Endodermal cell (in vitro differentiated cells): Measurements from ENCODE around the gene CNTFR. TPM values are rescaled to one million over a fixed set of nuclear protein-coding genes. Genes with fewer than 3 reads are reported as not detected.

Experiments
- DNase-seq: peaks from one replicate; pipeline ENCODE4 v3.0.0-alpha.2; 2017
- H3K27ac ChIP-seq: 2 replicates; pipeline ENCODE4 v1.5.1; 2013; ENCODE audit warnings: mild to moderate bottlenecking, low read depth, low read length, moderate library complexity
- H3K27me3 ChIP-seq: 2 replicates; pipeline ENCODE4 v1.6.1; 2013; ENCODE audit warnings: mild to moderate bottlenecking, low read length, moderate library complexity; ENCODE audit not compliant: insufficient read depth, control insufficient read depth, poor library complexity, severe bottlenecking
- H3K36me3 ChIP-seq: 2 replicates; pipeline ENCODE4 v1.7.0; 2013; ENCODE audit warnings: mild to moderate bottlenecking, low read length, moderate library complexity; ENCODE audit not compliant: control insufficient read depth, insufficient read depth
- H3K4me1 ChIP-seq: one replicate; pipeline ENCODE4 v1.7.0; 2013; ENCODE audit warnings: low read length; ENCODE audit not compliant: control insufficient read depth, insufficient read depth
- H3K4me3 ChIP-seq: 2 replicates; pipeline ENCODE4 v1.5.1; 2013; ENCODE audit warnings: mild to moderate bottlenecking, low read length, moderate library complexity
- H3K9ac ChIP-seq: 2 replicates; pipeline ENCODE4 v1.6.1; 2013; ENCODE audit warnings: mild to moderate bottlenecking, low read length, moderate library complexity; ENCODE audit not compliant: poor library complexity, severe bottlenecking; ENCODE audit errors: extremely low read depth
- H3K9me3 ChIP-seq: 2 replicates; pipeline ENCODE4 v1.6.1; 2013; ENCODE audit warnings: mild to moderate bottlenecking, low read length, moderate library complexity; ENCODE audit not compliant: control insufficient read depth
- H3K27ac Mint-ChIP-seq: 2 replicates; pipeline ENCODE4 v1.8.0; 2020; ENCODE audit warnings: mixed read lengths
- H3K27me3 Mint-ChIP-seq: 2 replicates; pipeline ENCODE4 v1.8.0; 2021; ENCODE audit warnings: mild to moderate bottlenecking, mixed read lengths; ENCODE audit not compliant: insufficient read depth
- H3K36me3 Mint-ChIP-seq: 2 replicates; pipeline ENCODE4 v1.8.0; 2020; ENCODE audit warnings: low read depth, mixed read lengths
- H3K4me1 Mint-ChIP-seq: 2 replicates; pipeline ENCODE4 v1.8.0; 2020; ENCODE audit warnings: mixed read lengths
- H3K4me3 Mint-ChIP-seq: 2 replicates; pipeline ENCODE4 v1.8.0; 2020; ENCODE audit warnings: mild to moderate bottlenecking, moderate library complexity, mixed read lengths
- H3K9me3 Mint-ChIP-seq: 2 replicates; pipeline ENCODE4 v1.8.0; 2020; ENCODE audit warnings: mild to moderate bottlenecking, mixed read lengths
- CTCF ChIP-seq: fragments of 200-600 bp; sonication (generic); conservative IDR thresholded peaks from 2 replicates; pipeline ENCODE4 v1.5.0; 2021; ENCODE audit warnings: antibody characterized with exemption, mild to moderate bottlenecking
- WGBS, 2 experiments: methylation state at CpG; one replicate each; pipeline versions ENCODE4 v1.1.5 to v1.1.7; 2013; ENCODE audit warnings: missing lambda C conversion rate in 2 of 2, mixed read lengths in 1 of 2; ENCODE audit not compliant: insufficient coverage in 1 of 2, insufficient read length in 1 of 2; 5-methylcytosine and 5-hydroxymethylcytosine counted together
- total RNA-seq, 2 donors: library from RNA; stranded (reverse); fragmentation: NEBNext Ultra II Directional in 1 of 2; extraction: Animal tissue kit (Norgen Biotek cat#: 25700) in 1 of 2; gene quantifications; 2 replicates in 1 of 2; 3 replicates in 1 of 2; pipeline ENCODE4 v1.2.1, GENCODE V29; 2021

The CNTFR gene
- total RNA-seq, 2 donors from 2014 or later, result 0.53 to 1.6 TPM

GRCh38 chr9:34581318-34581717 lies 8.2 kb downstream of the CNTFR start:
- Mint-ChIP-seq H3K4me1 (peaks cover 29% of the 10 kb centered on the region), H3K4me3 (no peak overlapping the region), H3K9me3 (no peaks in the 10 kb centered on the region), H3K36me3 (no peaks in the 10 kb centered on the region), H3K27ac (no peak overlapping the region), H3K27me3 (peaks cover 97% of the 10 kb centered on the region)
- DNase-seq, result no peak
- Histone ChIP-seq H3K4me1 (peaks cover 8% of the 10 kb centered on the region), H3K27me3 (peaks cover 72% of the 10 kb centered on the region), H3K9me3 (no peaks in the 10 kb centered on the region), H3K36me3 (no peaks in the 10 kb centered on the region), H3K9ac (no peak overlapping the region), H3K4me3 (no peak overlapping the region), H3K27ac (peak overlapping the region; percentile 99)
- 86% methylated on average over 3 of the region's 3 CpGs; no CpG with 5 or more reads in 1 of the 2 experiments for WGBS, 2 experiments
- no peak for TF ChIP-seq CTCF

- Mint-ChIP-seq H3K27me3 (peaks cover 95% of the 10 kb centered on the region), H3K4me1 (peaks cover 25% of the 10 kb centered on the region), H3K9me3 (no peaks in the 10 kb centered on the region), H3K4me3 (no peak overlapping the region), H3K27ac (no peak overlapping the region), H3K36me3 (no peaks in the 10 kb centered on the region)
- peaks cover 8% of the 10 kb centered on the region for H3K4me1 ChIP-seq
- no peaks in the 10 kb centered on the region for H3K9me3 ChIP-seq
- no peak overlapping the region for H3K9ac ChIP-seq
- H3K27me3 ChIP-seq, result peaks cover 68% of the 10 kb centered on the region
- no peaks in the 10 kb centered on the region for H3K36me3 ChIP-seq
- H3K27ac ChIP-seq, result peak overlapping the region; percentile 99
- TF ChIP-seq CTCF, result no peak
- WGBS, 2 experiments, result 40 to 63% methylated on average over 7 to 8 of the region's 8 CpGs
- H3K4me3 ChIP-seq, result no peak overlapping the region
- DNase-seq, result no peak
Measured at GRCh38 chr9:34580358-34580757, 9.2 kb downstream of the CNTFR start.

- no peak for DNase-seq
- no peak for TF ChIP-seq CTCF
- peaks cover 8% of the 10 kb centered on the region for H3K4me1 ChIP-seq
- Mint-ChIP-seq H3K4me1 (peaks cover 24% of the 10 kb centered on the region), H3K27me3 (peaks cover 89% of the 10 kb centered on the region), H3K27ac (no peak overlapping the region), H3K36me3 (no peaks in the 10 kb centered on the region), H3K9me3 (no peaks in the 10 kb centered on the region), H3K4me3 (no peak overlapping the region)
- H3K27me3 ChIP-seq, result peaks cover 62% of the 10 kb centered on the region
- 49 to 70% methylated on average over 3 to 5 of the region's 5 CpGs for WGBS, 2 experiments
- H3K36me3 ChIP-seq, result no peaks in the 10 kb centered on the region
- no peak overlapping the region for H3K4me3 ChIP-seq
- no peak overlapping the region for H3K9ac ChIP-seq
- H3K27ac ChIP-seq, result peak overlapping the region; percentile 99
- no peaks in the 10 kb centered on the region for H3K9me3 ChIP-seq
Measured at GRCh38 chr9:34579808-34580163, 9.7 kb downstream of the CNTFR start.
